Activated naive CD4-positive, alpha-beta T cell treated with anti-CD3 and anti-CD28 coated beads, Interleukin-2, amount 50 U/mL, for 24 hours (primary cell): ENCODE measurements around the gene MCC.
A peak's percentile ranks its signal among the peaks of the same experiment; 100 is the strongest.
"Not testable (repeated sequence)": the region's sequence is repeated elsewhere in the genome, so short reads cannot be mapped to it uniquely, and the experiment has no call there.

Experiments used
- H3K27ac Mint-ChIP-seq: one replicate; pipeline ENCODE4 v1.8.0; 2021; ENCODE audit warnings: mild to moderate bottlenecking, mixed read lengths
- H3K27me3 Mint-ChIP-seq: one replicate; pipeline ENCODE4 v1.8.0; 2021; ENCODE audit warnings: mixed read lengths
- H3K36me3 Mint-ChIP-seq: one replicate; pipeline ENCODE4 v1.8.0; 2021; ENCODE audit warnings: mixed read lengths
- H3K4me1 Mint-ChIP-seq: one replicate; pipeline ENCODE4 v1.8.0; 2021; ENCODE audit warnings: mixed read lengths
- H3K4me3 Mint-ChIP-seq: one replicate; pipeline ENCODE4 v1.8.0; 2021; ENCODE audit warnings: mild to moderate bottlenecking, mixed read lengths
- H3K9me3 Mint-ChIP-seq: one replicate; pipeline ENCODE4 v1.8.0; 2021; ENCODE audit warnings: mixed read lengths

MCC gene

DNA sequence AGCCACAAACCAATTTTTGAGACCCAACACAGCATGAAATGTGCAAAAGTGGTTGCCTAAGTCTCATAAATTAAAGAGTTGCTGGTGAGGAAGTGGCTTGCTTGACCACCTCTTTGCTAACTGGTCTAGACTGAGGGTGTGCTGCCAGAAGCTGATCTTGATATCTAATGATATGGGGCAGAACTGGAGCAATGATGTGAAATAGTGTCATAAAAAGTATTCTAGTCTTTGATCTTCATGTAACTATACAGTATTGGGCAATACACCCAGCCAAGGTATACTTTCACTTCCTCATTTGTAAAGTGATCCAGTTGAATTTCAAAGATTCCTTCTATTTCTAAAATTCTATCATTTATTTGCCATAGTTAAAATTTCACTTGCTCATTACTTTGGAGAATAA lies 19.3 kb upstream of the MCC start:
- no peaks in the 10 kb centered on the region for H3K36me3 Mint-ChIP-seq
- no peak overlapping the region for H3K4me3 Mint-ChIP-seq
- no peak overlapping the region for H3K27ac Mint-ChIP-seq
- peaks cover 29% of the 10 kb centered on the region for H3K27me3 Mint-ChIP-seq
- H3K4me1 Mint-ChIP-seq = peaks cover 3% of the 10 kb centered on the region
- H3K9me3 Mint-ChIP-seq = no peaks in the 10 kb centered on the region

DNA sequence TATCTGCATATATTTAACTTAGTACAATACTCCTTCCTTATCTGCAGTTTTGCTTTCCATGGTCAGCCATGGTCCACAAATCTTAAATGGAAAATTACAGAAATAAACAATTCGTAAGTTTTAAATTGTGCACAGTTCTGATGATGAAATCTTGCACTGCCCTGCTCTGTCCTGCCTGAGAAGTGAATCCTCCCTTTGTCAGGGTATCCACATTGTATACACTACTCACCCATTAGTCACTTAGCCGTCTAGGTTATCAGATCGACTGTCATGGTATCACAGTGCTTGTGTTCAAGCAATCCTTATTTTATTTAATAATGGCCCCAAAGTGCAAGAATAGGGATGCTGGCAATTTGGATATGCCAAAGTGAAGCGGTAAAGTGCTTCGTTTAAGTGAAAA lies 16.9 kb upstream of the MCC start:
- H3K9me3 Mint-ChIP-seq = peaks cover 13% of the 10 kb centered on the region
- H3K27ac Mint-ChIP-seq = no peak overlapping the region
- no peak overlapping the region for H3K4me3 Mint-ChIP-seq
- H3K4me1 Mint-ChIP-seq = no peaks in the 10 kb centered on the region
- H3K27me3 Mint-ChIP-seq = peaks cover 48% of the 10 kb centered on the region
- H3K36me3 Mint-ChIP-seq = peaks cover 3% of the 10 kb centered on the region

DNA sequence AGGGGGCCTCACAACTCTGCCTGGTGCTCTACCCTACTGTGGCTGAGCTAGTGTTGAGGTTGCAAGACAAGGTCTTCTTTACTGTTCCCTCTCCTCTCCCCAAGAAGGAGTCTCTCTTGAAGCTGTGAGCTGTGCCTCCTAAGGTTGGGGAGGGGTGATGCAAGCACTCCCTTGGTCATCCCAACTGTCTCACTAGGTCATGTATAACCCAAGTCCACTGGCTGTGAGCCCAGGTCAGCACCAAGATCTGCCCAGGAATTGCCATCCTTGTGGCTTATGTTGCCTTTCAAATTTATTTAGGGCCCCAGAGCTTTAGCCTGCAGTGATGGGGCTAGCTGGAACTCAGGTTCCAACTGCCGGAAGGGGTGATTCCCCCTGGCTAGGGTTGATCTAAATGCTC lies 14.9 kb upstream of the MCC start:
- Mint-ChIP-seq H3K4me1 (no peaks in the 10 kb centered on the region), H3K4me3 (no peak overlapping the region), H3K9me3 (peaks cover 17% of the 10 kb centered on the region), H3K27me3 (peaks cover 49% of the 10 kb centered on the region), H3K27ac (no peak overlapping the region), H3K36me3 (peaks cover 3% of the 10 kb centered on the region)

DNA sequence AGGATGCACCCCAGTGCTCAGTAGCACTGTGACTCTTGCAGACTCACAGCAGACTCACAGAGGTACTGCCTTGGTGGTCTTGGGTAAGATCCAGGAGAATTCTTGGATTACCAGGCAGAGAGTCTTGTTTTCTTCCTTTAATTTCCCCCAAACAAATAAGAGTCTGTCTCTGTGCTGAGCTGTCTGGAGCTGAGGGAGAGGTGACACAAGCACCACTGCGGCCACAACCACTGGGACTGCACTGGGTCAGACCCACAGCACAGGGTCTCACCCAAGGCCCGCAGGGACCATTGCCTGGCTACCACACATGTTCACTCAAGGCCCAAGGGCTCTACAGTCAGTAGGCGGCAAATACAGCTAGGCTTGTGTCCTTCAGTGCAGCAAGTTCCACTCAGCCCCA lies 13.8 kb upstream of the MCC start:
- Mint-ChIP-seq H3K4me3 (no peak overlapping the region), H3K36me3 (peaks cover 3% of the 10 kb centered on the region), H3K9me3 (peaks cover 17% of the 10 kb centered on the region), H3K27ac (no peak overlapping the region), H3K4me1 (no peaks in the 10 kb centered on the region), H3K27me3 (peaks cover 47% of the 10 kb centered on the region)

DNA sequence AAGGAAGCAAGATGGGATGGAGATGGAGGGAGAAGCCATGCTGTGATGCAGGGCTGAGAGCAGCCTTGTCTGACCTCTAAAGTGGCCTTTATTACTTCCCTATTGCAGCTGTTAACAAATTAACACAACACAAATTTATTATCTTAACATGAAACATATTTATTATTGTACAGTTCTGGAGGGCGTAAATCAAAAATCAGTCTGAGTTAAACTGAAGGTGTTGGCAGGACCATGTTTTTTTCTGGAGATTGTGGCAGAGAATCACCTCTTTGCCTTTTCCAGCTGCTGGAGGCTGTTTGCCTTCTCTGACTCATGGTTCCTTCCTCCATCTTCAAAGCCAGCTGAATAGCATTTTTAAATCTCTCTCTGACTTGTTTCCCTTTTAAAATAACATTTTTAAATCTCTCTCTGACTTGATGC lies 7.2 kb upstream of the MCC start:
- Mint-ChIP-seq H3K27me3 (peaks cover 34% of the 10 kb centered on the region), H3K36me3 (peaks cover 6% of the 10 kb centered on the region), H3K9me3 (peaks cover 16% of the 10 kb centered on the region), H3K27ac (no peak overlapping the region), H3K4me3 (no peak overlapping the region), H3K4me1 (no peaks in the 10 kb centered on the region)

DNA sequence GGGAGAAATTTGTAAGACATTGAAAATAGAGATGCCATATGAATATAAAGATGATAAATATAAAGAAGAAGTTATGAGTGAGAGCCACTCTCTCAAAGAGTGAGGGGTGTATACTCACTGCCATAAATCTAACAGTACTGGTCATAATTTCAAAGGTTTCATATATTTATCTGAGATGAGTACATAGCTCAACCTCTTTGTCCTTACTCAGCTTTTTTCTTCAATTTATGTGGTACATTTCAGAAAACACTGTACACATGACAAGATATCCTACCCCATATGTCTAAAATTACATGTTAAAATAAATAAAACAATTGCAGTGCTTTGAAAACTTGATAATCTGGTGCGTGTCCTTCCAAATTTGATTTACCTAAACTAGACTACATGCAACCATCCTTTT lies 5.2 kb upstream of the MCC start:
- no peaks in the 10 kb centered on the region for H3K4me1 Mint-ChIP-seq
- H3K9me3 Mint-ChIP-seq = peaks cover 20% of the 10 kb centered on the region
- H3K36me3 Mint-ChIP-seq = peaks cover 11% of the 10 kb centered on the region
- no peak overlapping the region for H3K4me3 Mint-ChIP-seq
- H3K27ac Mint-ChIP-seq = no peak overlapping the region
- H3K27me3 Mint-ChIP-seq = peaks cover 38% of the 10 kb centered on the region

DNA sequence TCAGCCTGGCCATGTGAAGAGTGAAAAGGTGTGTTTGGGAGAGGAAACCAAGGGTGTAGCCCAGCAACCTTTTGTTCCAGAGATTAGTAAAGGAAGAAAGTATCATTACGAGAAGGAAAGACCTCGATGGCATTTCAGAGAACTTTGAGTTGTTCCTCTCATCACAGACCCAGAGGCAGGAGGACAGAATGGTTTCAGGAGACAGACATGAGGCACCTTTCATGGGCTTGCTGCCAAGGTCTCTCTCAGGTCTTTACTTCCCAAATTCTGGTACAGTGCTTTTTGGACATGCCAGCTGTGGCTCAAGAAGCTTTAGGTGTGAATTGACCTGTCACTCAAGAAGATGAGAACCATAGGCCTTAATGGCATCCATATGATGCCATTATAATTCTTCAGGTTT lies 2.8 kb upstream of the MCC start:
- Mint-ChIP-seq H3K27ac (no peak overlapping the region), H3K36me3 (peaks cover 11% of the 10 kb centered on the region), H3K4me1 (peaks cover 5% of the 10 kb centered on the region), H3K27me3 (peaks cover 44% of the 10 kb centered on the region), H3K9me3 (peaks cover 20% of the 10 kb centered on the region), H3K4me3 (no peak overlapping the region)

DNA sequence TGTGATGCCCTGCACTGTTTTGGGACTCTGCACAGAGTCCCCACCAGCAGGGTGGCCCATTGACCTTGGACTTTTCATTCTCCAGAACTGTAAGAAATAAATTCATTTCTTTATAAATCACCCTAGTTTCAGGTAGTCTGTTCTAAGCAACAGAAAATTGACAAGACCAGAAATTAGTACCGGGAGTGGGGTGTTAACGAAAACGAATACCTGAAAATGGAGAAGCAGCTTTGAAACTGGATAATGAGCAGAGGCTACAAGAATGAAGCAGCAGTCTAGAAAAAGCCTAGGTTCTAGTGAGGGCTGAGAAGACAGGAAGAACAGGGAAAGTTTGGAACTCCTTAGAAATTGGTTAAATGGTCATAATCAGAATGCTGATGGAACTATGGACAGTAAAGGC lies 2.1 kb upstream of the MCC start:
- Mint-ChIP-seq H3K4me1 (peaks cover 5% of the 10 kb centered on the region), H3K4me3 (no peak overlapping the region), H3K27me3 (peaks cover 49% of the 10 kb centered on the region), H3K9me3 (peaks cover 20% of the 10 kb centered on the region), H3K36me3 (peaks cover 11% of the 10 kb centered on the region), H3K27ac (no peak overlapping the region)

DNA sequence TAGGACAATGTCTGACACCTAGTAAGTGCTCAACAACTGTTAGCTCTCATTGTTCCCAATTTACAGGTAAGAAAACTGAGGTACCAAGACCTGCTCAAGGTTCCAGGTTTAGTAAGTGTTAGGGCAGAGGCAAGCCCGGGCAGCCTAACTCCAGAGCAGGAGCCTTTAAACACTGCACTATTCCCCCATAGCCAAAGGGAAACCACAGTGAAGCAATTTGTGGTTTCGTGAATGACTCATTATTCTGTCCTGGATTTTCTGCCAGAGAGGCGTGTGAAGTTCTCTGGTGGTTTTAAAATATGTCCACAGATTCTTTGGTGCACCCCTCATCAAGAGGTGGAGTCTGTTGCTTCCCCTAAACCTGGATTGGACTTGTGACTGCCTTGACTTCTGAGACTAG lies 1.0 kb upstream of the MCC start:
- Mint-ChIP-seq H3K4me3 (peak overlapping the region; percentile 77), H3K9me3 (peaks cover 20% of the 10 kb centered on the region), H3K27ac (no peak overlapping the region), H3K27me3 (peaks cover 53% of the 10 kb centered on the region), H3K4me1 (peaks cover 5% of the 10 kb centered on the region), H3K36me3 (peaks cover 11% of the 10 kb centered on the region)

DNA sequence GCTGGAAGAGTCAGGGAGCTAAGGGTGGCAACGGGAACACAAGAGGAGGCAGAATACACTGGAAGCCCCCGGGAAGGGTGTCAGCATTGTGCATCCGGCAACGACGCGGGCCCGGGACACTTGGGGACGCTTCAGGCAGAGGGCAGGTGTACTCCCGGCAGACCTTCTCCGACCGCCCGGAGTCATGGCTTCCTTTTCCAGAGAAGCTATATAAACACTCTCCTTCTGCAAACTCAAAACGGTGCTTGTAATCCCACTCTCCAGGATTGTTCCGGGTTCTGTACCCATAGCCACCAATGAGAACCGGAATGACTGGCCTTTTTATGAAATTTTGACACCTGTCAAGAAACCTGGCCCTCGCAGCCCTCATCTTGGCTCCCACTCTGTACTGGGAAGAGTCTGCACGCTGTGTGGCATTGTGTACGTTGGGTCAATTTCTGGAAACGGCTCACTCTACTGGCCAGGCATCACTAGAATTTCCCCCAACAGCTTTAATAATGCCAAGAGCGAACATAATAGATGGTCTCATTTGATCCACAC lies 462 bp upstream of the MCC start:
- Mint-ChIP-seq H3K4me1 (peaks cover 5% of the 10 kb centered on the region), H3K9me3 (peaks cover 20% of the 10 kb centered on the region), H3K27me3 (peaks cover 55% of the 10 kb centered on the region), H3K4me3 (peak overlapping the region; percentile 77), H3K36me3 (peaks cover 11% of the 10 kb centered on the region), H3K27ac (no peak overlapping the region)

DNA sequence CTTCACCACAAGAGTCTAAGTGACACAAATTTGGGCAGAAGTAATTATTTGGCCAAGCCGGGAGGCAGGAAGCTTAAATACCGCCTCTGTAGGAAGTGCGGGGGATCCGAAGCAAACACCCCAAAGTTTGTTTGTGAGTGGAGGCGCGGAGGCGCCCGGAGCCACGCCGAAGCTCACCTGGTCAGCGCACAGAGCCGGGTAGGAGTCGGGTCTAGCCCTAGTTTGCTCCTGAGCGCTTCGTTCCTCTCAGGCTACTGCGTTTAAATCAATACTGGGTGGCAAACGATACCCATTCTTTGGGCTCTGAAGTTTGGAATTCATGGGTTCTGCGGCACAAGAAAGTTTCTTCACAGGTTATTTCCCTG lies 855 bp downstream of the MCC start:
- H3K27me3 Mint-ChIP-seq = peaks cover 57% of the 10 kb centered on the region
- peaks cover 20% of the 10 kb centered on the region for H3K9me3 Mint-ChIP-seq
- no peak overlapping the region for H3K27ac Mint-ChIP-seq
- H3K4me1 Mint-ChIP-seq = peaks cover 5% of the 10 kb centered on the region
- peak overlapping the region; percentile 77 for H3K4me3 Mint-ChIP-seq
- H3K36me3 Mint-ChIP-seq = peaks cover 11% of the 10 kb centered on the region

DNA sequence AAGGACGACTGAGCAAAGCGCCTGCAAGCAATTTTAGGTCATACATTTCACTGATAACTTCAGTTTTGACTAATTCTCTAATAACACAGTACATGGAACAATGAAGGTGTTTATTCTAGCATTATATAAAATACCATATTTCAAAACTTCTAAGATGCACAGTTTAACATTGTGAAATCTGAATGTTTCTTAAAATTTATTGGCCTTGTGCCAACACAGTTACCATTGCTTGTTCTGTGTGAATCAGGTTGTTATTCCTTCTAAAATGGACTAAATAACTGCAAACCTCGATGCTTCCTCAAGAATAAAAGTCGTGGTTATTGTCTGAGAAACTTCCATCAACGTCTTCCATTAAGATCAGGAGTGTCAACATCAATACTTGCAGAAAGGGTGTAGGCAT lies 8.0 kb downstream of the MCC start:
- H3K9me3 Mint-ChIP-seq = no peaks in the 10 kb centered on the region
- H3K4me3 Mint-ChIP-seq = no peak overlapping the region
- no peaks in the 10 kb centered on the region for H3K4me1 Mint-ChIP-seq
- H3K27ac Mint-ChIP-seq = no peak overlapping the region
- no peaks in the 10 kb centered on the region for H3K36me3 Mint-ChIP-seq
- peaks cover 25% of the 10 kb centered on the region for H3K27me3 Mint-ChIP-seq

DNA sequence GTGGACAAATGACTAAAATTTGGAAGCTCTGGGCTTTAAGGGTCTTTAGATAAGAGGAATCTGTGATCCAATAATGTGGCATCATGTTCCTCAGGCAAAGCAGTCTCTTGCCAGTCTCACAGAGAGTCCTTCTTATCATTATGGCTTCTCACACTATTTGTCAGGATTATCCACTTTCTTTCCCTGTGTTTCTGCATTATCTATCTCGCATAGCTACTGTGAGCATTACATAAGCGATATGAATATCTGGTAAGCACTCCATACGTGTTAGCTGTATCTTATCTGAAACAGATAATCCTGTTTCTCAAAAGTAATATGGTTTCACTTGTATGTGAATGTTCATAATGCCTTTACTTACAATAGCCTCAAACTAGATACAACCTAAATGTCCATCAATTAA lies 9.6 kb downstream of the MCC start:
- Mint-ChIP-seq H3K36me3 (no peaks in the 10 kb centered on the region), H3K4me3 (no peak overlapping the region), H3K4me1 (no peaks in the 10 kb centered on the region), H3K27me3 (peaks cover 30% of the 10 kb centered on the region), H3K9me3 (no peaks in the 10 kb centered on the region), H3K27ac (no peak overlapping the region)

DNA sequence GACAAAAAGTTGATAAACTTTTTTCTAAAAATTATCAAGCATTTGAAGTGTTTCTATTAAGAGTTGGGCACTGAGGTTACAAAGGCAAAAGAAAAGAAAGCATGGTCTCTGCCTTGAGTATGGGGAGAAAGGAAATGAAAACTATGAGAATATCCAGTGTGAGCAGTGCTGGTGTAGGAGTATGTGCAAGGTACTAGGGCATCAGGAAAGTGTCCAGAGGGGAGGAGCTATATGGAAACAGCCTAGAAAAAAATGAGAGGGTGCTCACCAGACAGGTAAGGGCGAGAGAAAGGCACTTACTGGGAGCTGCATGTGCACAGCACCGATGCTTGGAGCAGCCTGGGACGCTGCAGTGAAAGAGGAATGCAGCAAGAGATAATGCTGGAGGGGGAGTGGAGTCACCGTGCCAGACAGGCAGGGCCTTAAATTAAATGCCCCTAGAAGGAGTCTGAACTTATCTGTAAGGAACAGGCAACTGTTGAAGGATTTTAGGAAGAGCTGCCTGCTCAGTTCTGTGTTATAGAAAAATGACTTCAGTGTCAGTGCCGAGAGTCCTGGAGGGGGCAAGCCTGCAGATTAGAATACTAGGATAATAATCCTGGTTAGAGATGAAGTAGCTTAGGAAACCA lies 14.0 kb downstream of the MCC start:
- Mint-ChIP-seq H3K36me3 (no peaks in the 10 kb centered on the region), H3K27me3 (peaks cover 25% of the 10 kb centered on the region), H3K4me1 (no peaks in the 10 kb centered on the region), H3K27ac (no peak overlapping the region), H3K4me3 (no peak overlapping the region), H3K9me3 (peaks cover 5% of the 10 kb centered on the region)

DNA sequence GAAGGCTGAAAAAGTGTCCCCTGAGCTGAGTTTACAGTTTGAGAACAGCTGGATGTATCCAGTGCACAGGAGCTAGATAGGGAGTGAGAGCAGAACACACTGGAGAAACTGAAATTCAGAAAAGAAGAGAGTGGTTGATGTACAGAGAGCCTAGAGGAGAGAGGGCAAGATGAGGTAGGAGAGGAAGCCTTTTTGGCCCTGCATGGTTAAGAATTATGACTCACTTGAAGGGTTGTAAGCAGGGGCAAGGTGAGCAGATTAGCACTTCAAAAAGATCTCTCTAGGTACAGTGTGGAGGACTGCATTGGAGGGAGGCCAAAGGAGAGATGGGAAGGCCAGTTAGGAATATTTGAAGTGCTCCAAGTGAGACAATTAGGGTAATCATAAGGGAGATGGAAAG lies 25.2 kb downstream of the MCC start:
- H3K9me3 Mint-ChIP-seq = no peaks in the 10 kb centered on the region
- no peaks in the 10 kb centered on the region for H3K4me1 Mint-ChIP-seq
- H3K36me3 Mint-ChIP-seq = no peaks in the 10 kb centered on the region
- H3K27ac Mint-ChIP-seq = no peak overlapping the region
- no peak overlapping the region for H3K4me3 Mint-ChIP-seq
- no peaks in the 10 kb centered on the region for H3K27me3 Mint-ChIP-seq

DNA sequence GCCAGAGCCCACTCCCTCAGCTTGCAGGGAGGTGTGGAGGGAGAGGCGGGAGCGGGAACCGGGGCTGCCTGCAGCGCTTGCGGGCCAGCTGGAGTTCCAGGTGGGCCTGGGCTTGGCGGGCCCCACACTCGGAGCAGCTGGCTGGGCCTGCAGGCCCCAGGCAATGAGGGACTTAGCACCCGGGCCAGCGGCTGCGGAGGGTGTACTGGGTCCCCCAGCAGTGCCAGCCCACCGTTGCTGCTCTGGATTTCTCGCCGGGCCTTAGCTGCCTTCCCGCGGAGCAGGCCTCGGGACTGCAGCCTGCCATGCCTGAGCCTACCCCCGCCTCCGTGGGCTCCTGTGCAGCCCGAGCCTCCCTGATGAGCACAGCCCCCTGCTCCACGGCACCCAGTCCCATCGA lies 31.1 kb downstream of the MCC start:
- not testable (repeated sequence) for H3K4me3 Mint-ChIP-seq, H3K36me3 Mint-ChIP-seq, H3K4me1 Mint-ChIP-seq, H3K27me3 Mint-ChIP-seq, H3K9me3 Mint-ChIP-seq, H3K27ac Mint-ChIP-seq

DNA sequence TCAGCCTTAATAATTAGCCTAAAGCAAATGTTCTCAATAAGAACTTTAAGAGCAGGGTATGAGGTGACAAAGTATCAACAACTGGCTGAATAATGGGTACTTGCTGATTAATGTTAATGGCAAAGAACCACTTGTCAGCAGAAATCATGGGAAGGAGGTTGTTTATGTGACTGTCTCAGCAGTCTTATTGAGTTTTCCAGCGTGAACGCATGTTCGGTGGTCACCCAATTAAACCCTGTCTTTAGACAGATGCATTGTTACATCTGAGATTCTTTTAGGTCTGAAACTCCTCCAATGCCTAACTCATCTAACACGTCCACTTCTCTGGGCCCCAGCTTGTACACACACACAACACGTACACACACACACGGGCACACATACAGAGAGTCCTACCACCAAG lies 35.3 kb downstream of the MCC start:
- Mint-ChIP-seq H3K4me1 (peaks cover 6% of the 10 kb centered on the region), H3K4me3 (no peak overlapping the region), H3K27ac (no peak overlapping the region), H3K36me3 (no peaks in the 10 kb centered on the region), H3K9me3 (no peaks in the 10 kb centered on the region), H3K27me3 (peaks cover 3% of the 10 kb centered on the region)
